ENCODE measurements around the gene NDUFA11.

DNA sequence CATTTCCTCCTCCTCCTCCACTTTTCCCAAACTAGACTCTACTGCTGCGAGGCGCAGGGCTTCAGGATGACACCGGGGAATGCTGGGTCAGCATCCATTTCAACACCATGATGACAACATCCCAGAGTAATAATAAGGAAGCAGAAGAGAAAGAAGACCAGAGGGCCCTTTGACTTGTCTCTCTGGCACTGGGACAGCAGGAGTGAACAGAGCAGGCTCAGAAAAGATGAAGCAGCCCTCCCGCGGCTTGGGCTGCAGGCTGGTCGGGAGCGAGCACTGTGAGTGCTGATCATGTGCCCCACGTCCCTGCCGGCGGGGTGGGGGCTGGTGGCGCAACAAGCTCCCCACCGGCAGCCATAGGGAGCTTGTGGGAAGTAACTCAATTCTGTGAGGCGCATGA is 43.8 kb upstream of the NDUFA11 start:
- no peak for TF ChIP-seq EZH2phosphoT487 (IDR thresholded peaks at IDR 0.05; ENCODE audit: borderline replicate concordance)
- TF ChIP-seq, protein P1, sequence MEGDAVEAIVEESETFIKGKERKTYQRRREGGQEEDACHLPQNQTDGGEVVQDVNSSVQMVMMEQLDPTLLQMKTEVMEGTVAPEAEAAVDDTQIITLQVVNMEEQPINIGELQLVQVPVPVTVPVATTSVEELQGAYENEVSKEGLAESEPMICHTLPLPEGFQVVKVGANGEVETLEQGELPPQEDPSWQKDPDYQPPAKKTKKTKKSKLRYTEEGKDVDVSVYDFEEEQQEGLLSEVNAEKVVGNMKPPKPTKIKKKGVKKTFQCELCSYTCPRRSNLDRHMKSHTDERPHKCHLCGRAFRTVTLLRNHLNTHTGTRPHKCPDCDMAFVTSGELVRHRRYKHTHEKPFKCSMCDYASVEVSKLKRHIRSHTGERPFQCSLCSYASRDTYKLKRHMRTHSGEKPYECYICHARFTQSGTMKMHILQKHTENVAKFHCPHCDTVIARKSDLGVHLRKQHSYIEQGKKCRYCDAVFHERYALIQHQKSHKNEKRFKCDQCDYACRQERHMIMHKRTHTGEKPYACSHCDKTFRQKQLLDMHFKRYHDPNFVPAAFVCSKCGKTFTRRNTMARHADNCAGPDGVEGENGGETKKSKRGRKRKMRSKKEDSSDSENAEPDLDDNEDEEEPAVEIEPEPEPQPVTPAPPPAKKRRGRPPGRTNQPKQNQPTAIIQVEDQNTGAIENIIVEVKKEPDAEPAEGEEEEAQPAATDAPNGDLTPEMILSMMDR (conservative IDR thresholded peaks at IDR 0.05; ENCODE audit: low read length) = no peak

All from Loucy (cell line).